Stimulated activated CD8-positive, alpha-beta memory T cell treated with anti-CD3 and anti-CD28 coated beads, Interleukin-12 subunit alpha, Interleukin-12 subunit beta, amount 100 ng/mL, for 24 hours (primary cell): Measurements from ENCODE around the gene TRIO.

Experiments used
- DNase-seq: peaks from one replicate; pipeline ENCODE4 v3.0.0-alpha.2; 2020; ENCODE audit errors: extremely low read depth

The TRIO gene

GRCh38 chr5:14411216-14411615, 268.1 kb downstream of the TRIO start:
- no peak for DNase-seq

DNA sequence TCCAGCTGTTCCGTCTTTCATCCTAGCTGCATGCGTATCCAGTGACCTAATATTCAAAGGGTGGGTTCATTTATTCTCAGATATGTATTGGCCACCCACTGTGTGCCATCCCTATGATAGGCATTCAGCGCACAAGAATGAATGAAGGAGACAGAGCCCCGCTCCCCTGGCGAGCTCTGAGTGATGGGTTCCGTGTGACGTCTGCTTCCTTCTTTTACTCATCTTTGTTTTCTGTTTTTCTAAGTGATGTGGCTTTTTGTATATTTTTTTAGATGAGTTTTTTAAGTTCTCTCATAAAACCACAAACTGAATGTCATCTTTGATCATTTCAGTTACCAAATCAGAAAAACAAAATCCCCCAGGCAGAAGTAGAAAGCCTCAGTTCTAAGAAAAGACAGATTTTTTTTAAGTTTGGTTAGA, 270.2 kb downstream of the TRIO start:
- no peak for DNase-seq

DNA sequence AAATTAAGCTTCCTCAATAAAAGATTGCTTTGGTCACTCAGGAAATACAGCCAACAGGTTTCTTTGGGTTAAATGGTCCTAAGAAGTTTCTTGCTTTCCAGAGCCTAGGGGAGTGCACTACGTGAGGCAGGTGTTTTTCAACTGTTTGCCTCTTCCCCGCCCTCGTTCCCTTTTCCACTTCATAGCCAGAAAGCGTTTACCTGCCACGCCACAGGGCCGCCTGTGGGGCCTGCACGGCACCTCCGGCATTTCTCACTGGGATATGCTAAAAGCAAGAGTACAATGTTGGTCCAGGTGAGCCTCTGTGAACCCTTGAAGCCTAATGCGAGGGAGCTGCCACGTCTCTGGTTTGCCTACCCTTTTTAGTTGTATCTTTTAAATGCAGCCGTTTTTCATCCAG, 270.9 kb downstream of the TRIO start:
- DNase-seq = no peak

DNA sequence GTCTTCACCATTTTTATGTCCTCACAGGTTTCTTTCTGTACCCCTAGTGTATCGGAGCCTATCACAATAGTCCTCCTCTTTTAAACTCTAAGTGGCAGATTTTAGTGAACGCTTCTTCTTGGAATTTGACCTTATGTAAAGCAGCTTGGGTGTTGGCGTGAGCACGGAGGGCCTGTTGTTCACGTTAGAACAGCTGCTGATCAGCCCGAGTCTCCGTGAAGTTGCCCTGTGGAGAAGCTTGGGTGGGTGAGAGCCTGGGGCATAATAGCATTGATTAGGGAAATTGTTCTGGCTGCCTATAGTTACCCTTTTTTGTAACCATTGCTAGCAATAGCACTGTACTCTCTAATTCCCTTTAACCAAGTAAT, 271.5 kb downstream of the TRIO start:
- DNase-seq = no peak

DNA sequence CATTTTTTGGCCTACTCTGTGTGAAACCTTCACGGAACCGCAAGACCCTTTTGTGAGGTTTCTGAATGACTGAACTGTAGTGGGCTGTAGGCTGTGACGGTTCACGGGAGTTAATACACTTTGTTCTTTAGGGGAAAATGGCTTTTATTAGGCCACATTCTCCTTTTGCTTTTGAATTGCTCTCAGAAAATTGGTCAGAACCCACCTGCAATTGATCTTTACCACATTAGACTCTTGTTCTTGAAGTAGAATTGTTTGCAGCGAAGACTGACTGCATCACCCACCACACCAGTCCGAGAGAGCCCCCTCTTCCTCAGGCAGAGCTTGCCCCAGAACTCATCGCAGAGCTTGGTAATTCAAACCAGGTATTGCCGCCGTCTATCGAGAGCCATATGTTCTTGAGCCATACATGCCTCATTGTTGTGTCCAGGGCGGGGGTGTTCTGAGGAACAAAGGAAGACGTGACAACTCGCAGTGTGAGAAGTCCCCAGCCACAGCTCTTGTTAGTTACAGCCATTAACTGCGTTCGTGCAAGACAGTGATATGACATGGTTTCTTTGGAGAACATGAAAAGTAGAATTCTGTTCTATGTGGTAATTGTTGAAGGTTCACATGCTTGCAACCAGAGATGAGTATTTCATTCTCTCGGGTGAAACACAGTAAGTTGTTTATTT, 272.0 kb downstream of the TRIO start:
- DNase-seq = no peak

DNA sequence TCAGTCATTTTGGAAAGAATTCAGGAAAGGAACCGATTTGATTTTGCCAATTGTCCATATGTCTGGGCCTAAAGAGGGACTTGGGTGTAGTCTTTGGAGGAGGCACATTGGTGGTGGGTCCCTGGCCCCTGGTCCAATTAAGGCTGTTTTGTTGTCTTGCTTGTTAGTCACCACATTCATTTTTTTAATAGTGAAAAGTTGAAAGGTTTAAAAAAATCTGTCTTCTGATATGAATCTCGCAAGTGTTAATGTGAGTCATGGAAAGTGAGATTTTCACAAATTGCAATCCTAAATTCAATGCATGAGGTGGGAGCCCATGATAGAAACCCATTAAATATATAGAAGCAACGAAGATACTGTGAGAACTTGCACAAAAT, 272.5 kb downstream of the TRIO start:
- DNase-seq = no peak

- DNase-seq = no peak
Measured at GRCh38 chr5:14416621-14417275, 273.6 kb downstream of the TRIO start.

GRCh38 chr5:14417276-14417730, 274.2 kb downstream of the TRIO start:
- DNase-seq = no peak

- DNase-seq = no peak
Measured at GRCh38 chr5:14417792-14418765, 274.9 kb downstream of the TRIO start.

DNA sequence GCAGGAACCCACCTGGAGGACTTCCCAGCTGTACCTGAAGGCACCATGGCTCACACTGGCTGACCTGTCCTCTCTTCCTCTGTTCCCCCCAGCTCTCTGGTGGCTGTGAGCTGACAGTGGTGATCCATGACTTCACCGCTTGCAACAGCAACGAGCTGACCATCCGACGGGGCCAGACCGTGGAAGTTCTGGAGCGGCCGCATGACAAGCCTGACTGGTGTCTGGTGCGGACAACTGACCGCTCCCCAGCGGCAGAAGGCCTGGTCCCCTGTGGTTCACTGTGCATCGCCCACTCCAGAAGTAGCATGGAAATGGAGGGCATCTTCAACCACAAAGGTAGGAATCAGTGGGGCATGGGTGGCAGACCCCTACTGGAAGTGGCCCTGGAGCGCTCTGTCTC, 276.5 kb downstream of the TRIO start:
- DNase-seq = no peak

- no peak for DNase-seq
Measured at GRCh38 chr5:14420101-14420811, 277.1 kb downstream of the TRIO start.

GRCh38 chr5:14421851-14422250, 278.7 kb downstream of the TRIO start:
- no peak for DNase-seq

GRCh38 chr5:14424011-14424685, 281.0 kb downstream of the TRIO start:
- no peak for DNase-seq

DNA sequence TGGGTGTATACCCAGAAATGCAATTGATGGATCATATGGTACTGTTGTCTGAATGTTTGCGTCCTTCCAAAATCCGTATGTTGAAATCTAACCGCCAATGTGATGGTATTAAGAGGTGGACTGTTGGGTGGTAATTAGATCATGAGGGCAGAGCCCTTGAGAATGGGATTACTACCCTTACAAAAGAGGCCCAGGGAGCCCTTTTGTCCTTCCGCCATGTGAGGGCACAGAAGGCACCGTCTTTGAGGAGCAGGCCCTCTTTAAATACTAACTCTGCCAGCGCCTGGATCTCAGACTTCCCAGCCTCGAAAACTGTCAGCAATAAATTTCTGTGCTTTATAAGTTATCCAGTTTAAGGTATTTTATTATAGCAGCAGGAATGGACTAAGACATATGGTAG, 282.4 kb downstream of the TRIO start:
- DNase-seq = no peak

- DNase-seq = no peak
Measured at GRCh38 chr5:14426521-14426920, 283.4 kb downstream of the TRIO start.

DNA sequence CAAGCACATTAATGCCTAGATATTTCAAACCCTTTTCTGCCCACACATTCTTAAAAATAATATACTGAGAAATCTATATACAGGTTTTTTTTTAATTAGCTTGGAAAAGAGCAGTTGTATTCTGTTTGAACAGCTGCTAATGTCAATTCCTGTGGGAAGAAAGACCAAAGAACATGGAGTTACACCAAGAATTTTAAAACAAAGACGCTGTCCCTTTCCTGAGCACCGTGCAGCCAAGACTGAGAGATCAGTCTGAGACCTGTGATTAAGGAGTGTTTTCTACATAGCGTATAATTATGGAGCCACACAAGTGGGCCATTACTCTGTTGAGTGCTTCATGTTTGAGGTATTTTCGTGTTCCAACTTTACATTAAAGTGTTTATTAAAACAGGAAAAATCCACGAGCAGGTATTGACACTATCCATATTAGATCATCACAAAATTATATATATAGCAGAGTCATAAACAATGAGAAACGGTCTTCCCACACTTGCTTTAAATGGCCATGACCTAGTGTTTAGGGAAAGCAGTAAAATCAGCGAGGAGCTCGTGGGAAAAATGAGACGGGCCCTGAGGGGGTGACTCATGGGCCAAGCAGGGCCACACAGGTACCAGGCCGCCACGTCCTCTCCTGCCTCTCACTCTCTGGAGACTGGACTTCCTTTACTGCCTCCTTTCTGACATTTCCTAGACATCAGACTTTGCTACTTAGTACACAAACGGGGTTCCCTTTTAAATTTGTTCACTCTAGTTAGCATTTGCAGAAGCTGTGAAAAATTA, 285.4 kb downstream of the TRIO start:
- DNase-seq = no peak

- DNase-seq = no peak
Measured at GRCh38 chr5:14429101-14430050, 286.2 kb downstream of the TRIO start.

GRCh38 chr5:14431534-14431933, 288.4 kb downstream of the TRIO start:
- no peak for DNase-seq

DNA sequence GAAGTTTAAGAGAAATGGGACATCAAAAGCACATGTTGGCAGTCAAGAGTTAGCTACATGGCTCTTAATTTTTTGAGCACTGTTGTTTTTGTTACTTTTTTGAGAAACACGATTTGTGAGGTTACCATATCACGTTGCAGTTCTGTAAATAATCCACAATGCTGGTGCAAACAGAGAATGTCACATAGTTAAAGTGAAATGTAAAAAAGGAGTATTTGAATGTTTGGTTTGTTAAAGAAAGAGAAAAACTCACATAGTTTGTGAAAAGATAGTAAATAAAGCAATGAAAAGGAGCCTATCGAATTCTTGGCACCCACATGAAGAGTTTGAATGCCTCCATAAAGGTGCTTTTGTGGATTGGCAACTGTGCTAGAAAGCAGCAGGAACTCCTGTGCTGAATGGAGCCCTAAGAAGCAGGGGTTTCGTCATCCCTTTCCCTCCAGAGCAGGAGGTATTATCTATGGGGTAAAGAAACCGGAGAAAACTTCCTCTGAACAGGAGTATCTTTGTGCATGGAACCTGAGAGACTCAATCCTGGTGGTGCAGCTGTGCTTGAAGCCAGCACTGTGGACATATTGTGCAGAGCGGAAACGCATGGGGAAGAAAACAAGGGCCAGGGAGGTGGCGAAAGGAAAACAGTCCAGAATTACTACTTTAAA, 289.9 kb downstream of the TRIO start:
- no peak for DNase-seq
